ENCODE results near the gene EXD2.

GRCh38 chr14:69238883-69239282, 47.6 kb downstream of the EXD2 start:
- TF ChIP-seq, protein P1, sequence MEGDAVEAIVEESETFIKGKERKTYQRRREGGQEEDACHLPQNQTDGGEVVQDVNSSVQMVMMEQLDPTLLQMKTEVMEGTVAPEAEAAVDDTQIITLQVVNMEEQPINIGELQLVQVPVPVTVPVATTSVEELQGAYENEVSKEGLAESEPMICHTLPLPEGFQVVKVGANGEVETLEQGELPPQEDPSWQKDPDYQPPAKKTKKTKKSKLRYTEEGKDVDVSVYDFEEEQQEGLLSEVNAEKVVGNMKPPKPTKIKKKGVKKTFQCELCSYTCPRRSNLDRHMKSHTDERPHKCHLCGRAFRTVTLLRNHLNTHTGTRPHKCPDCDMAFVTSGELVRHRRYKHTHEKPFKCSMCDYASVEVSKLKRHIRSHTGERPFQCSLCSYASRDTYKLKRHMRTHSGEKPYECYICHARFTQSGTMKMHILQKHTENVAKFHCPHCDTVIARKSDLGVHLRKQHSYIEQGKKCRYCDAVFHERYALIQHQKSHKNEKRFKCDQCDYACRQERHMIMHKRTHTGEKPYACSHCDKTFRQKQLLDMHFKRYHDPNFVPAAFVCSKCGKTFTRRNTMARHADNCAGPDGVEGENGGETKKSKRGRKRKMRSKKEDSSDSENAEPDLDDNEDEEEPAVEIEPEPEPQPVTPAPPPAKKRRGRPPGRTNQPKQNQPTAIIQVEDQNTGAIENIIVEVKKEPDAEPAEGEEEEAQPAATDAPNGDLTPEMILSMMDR (IDR thresholded peaks at IDR 0.05; ENCODE audit: insufficient read depth, low read length) = no peak
- TF ChIP-seq, protein P2, sequence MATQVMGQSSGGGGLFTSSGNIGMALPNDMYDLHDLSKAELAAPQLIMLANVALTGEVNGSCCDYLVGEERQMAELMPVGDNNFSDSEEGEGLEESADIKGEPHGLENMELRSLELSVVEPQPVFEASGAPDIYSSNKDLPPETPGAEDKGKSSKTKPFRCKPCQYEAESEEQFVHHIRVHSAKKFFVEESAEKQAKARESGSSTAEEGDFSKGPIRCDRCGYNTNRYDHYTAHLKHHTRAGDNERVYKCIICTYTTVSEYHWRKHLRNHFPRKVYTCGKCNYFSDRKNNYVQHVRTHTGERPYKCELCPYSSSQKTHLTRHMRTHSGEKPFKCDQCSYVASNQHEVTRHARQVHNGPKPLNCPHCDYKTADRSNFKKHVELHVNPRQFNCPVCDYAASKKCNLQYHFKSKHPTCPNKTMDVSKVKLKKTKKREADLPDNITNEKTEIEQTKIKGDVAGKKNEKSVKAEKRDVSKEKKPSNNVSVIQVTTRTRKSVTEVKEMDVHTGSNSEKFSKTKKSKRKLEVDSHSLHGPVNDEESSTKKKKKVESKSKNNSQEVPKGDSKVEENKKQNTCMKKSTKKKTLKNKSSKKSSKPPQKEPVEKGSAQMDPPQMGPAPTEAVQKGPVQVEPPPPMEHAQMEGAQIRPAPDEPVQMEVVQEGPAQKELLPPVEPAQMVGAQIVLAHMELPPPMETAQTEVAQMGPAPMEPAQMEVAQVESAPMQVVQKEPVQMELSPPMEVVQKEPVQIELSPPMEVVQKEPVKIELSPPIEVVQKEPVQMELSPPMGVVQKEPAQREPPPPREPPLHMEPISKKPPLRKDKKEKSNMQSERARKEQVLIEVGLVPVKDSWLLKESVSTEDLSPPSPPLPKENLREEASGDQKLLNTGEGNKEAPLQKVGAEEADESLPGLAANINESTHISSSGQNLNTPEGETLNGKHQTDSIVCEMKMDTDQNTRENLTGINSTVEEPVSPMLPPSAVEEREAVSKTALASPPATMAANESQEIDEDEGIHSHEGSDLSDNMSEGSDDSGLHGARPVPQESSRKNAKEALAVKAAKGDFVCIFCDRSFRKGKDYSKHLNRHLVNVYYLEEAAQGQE (IDR thresholded peaks at IDR 0.05; ENCODE audit: insufficient replicate concordance, low read depth) = no peak
- TF ChIP-seq GABPA (IDR thresholded peaks at IDR 0.05; ENCODE audit: low read depth) = no peak
- TF ChIP-seq POLR2AphosphoS5 (IDR thresholded peaks at IDR 0.05; ENCODE audit: low read depth) = no peak
- TF ChIP-seq SPI1 (IDR thresholded peaks at IDR 0.05; ENCODE audit: borderline replicate concordance, low read depth) = no peak
